Right renal cortex interstitium (tissue), 3 donors: ENCODE data around the gene RAD51B. TPM values are rescaled to one million over a fixed set of nuclear protein-coding genes. Genes with fewer than 3 reads are reported as not detected.
"Not testable (repeated sequence)": the region's sequence is repeated elsewhere in the genome, so short reads cannot be mapped to it uniquely, and the experiment has no call there.

Experiments
- DNase-seq, 3 donors: peaks; one replicate each; pipeline ENCODE4 v3.0.0-alpha.2; 2013; ENCODE audit warnings: low read depth in 3 of 3, low spot score in 2 of 3
- polyA plus RNA-seq, 3 donors: library from polyadenylated mRNA; unstranded; fragments of 120-200 nt; gene quantifications; one replicate each; pipeline ENCODE4 v1.2.1, GENCODE V29; 2013; ENCODE audit not compliant: insufficient read length in 3 of 3

Gene RAD51B
- polyA plus RNA-seq, 3 donors: 11.3 to 11.9 (median 11.6) TPM

GRCh38 chr14:68258995-68259394 lies 439.4 kb downstream of the RAD51B start:
- not testable (repeated sequence) for DNase-seq

DNA sequence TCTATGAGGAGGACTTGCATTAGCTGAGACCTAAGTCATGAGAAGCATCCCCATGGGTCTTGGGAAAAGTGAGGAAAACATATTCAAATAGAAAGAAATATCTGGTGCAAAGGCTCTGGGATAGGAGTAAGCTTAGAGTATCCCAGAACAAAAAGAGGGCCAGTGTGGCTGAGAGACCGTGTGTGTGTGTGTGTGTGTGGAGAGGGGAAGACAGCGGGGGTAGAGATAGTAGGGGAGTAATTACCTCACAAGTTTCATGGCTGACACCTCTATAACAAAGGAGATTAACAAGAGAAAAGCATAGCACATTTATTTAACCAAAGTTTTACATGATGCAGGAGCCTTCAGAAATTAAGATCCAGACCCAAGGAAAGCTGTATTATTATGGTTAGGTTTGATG lies 440.5 kb downstream of the RAD51B start:
- DNase-seq: no peak

- no peak for DNase-seq
These were observed 441.7 kb downstream of the RAD51B start for GRCh38 chr14:68261092-68261842.

DNA sequence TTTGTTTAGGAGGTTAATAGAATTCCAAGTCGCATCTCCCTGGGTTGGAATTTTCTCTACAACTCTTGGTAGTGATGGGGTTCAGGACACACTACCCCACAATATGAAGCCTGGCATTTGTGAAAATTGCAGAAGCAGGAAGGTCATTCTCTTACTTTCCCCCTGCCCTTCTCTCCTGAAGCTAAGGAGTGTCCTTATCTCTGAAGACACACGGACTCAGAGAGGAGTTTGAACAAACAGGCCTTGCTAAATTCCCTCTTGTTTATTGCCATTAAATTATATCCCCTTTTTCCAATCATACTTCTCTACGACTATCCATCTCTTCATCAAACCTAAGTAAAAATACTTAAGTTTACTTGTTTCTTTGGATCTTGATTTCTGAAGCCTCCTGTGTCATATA lies 443.0 kb downstream of the RAD51B start:
- DNase-seq: no peak

DNA sequence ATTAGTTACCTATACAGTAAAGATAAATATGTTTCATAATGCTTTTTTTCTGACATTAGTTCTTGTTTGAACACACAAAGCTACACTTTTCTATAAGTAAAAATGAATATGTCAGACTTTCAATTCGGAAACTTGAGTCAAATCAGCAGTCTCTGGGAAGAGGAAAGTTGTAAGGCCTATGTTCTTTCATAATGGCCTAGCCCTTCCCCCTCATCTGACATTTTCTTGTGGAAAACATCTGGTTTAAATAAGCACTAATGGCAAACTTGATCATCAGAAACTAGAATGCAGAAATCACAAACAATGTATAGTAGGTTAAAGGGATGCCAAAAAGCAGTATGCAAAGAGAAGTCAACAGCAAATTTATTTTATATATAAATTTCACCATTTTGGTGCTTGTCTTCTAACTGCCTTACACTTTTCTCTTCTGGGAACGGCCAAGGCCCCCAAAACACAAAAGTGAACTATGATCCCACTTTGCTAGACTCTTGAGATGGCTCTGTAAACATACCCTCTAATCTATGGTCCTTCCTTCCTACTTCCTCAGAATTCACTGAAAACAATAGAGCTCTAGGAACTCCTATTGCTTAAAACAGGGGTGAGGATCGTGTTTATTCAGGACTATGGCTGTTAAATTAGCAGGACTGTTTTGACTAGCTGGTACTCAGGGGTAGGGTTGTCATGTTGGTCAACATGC lies 444.1 kb downstream of the RAD51B start:
- no peak for DNase-seq

DNA sequence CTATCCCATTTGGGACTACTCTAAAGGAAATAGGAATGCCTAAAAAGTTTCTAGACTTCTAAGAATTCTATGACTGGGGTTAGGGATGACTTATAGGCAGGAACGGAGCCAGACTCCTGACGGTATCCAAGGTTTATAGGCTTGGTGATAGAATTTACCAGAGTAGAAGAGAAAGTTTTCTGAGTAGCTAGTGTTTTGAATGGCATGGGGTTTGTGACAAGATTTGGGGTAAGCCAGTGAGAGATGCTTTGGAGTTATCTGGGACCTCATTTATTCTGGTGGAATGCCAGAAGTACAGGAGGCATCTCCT lies 444.6 kb downstream of the RAD51B start:
- no peak for DNase-seq

GRCh38 chr14:68266998-68267397 lies 447.4 kb downstream of the RAD51B start:
- DNase-seq: no peak

DNA sequence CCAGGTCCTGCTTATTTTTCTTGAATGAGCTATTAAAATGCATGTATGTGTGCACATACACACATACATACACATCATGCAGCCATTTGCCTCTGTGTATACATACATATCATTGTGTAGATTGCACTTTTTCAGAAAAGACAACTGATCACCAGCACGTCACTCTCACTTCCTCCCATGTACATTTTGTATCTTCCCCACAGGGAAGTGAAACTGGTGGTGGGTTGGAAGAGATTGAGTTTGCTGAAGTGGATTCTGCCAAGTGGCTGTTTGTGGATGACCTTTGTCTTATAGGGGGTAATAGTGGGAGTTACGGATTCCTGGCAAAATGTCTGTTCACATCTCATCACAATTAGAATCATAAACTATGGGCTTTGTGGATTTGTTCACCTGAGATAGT lies 448.6 kb downstream of the RAD51B start:
- no peak for DNase-seq

GRCh38 chr14:68268719-68269118 lies 449.1 kb downstream of the RAD51B start:
- DNase-seq: no peak

- no peak for DNase-seq
These were observed 449.8 kb downstream of the RAD51B start for GRCh38 chr14:68269136-68269927.

DNA sequence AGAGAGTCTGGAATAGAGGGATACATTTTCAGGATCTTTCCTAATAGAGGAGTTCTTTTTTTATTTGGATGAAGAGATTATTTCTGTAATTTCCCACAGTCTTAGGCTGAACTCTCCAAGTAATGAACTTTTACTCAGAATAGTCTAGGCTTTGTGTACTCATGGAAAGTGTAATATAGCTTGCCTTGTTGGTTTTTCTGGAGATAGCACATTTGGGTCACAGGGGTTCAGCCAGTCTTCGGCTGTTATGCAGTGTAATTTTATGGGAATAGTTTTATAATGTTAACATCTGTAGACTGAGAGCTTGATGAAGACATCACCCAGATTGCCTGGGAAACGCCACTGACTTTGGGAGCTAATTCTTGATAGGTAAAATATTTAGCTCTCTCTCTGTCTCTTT lies 450.8 kb downstream of the RAD51B start:
- no peak for DNase-seq

GRCh38 chr14:68271913-68272391 lies 452.4 kb downstream of the RAD51B start:
- DNase-seq: no peak

GRCh38 chr14:68273413-68273812 lies 453.8 kb downstream of the RAD51B start:
- DNase-seq: no peak

- DNase-seq: no peak
These were observed 455.1 kb downstream of the RAD51B start for GRCh38 chr14:68274725-68275124.

GRCh38 chr14:68278576-68279436 lies 459.2 kb downstream of the RAD51B start:
- DNase-seq: no peak

DNA sequence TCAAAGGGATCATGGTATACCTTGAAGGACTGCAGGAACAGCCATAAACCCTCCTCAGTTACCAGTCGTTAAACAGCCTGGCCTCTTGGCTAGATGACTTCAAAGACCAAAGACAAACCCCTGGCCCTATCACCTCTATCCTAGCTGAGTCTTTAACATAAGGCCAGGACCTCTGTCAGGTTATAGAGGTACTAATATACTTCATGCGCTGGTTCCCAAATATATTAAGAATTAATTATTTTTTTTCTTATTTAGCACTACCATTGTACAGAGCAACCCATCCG lies 459.8 kb downstream of the RAD51B start:
- no peak for DNase-seq

- DNase-seq: no peak
These were observed 460.2 kb downstream of the RAD51B start for GRCh38 chr14:68279777-68280233.

DNA sequence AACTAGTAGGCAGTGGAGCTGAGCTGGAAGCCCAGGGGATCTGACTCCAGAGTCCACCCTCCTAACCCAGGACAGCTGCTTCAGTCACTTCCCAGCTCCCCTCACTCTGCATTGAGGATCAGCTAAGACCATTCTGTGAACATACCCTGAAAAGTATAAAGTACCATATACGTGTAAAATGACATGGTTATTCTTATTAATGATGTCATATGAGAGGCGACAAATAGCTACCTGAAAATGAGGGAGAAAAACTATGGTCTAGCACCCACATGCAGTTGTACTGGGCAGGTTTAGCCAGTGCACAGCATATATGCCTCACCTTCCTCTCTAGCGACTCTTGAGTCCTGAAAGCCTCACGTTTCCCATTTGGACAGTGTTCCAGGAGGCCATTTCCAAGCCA lies 461.9 kb downstream of the RAD51B start:
- no peak for DNase-seq

- DNase-seq: no peak
These were observed 463.1 kb downstream of the RAD51B start for GRCh38 chr14:68282479-68283377.
